Liver (tissue), 9 donors: ENCODE data around the gene CXCR1. TPM values are rescaled to one million over a fixed set of nuclear protein-coding genes. Genes with fewer than 3 reads are reported as not detected.

Experiments used
- DNase-seq: peaks from one replicate; pipeline ENCODE4 v3.0.0-alpha.2; 2017; ENCODE audit warnings: low spot score
- H3K27ac ChIP-seq, 2 donors: one replicate each; pipeline ENCODE4 v1.7.0; 2013; ENCODE audit warnings: inconsistent platforms in 2 of 2, low read length in 2 of 2, control low read depth in 1 of 2, low read depth in 1 of 2, mild to moderate bottlenecking in 1 of 2
- H3K27me3 ChIP-seq, 4 donors: one replicate each; pipeline versions ENCODE4 v1.6.1 to v1.7.0; 2013; ENCODE audit warnings: low read length in 3 of 4, inconsistent platforms in 1 of 4, mild to moderate bottlenecking in 1 of 4, moderate library complexity in 1 of 4; ENCODE audit not compliant: control insufficient read depth in 4 of 4, insufficient read depth in 4 of 4
- H3K36me3 ChIP-seq, 4 donors: one replicate each; pipeline versions ENCODE4 v1.6.1 to v1.7.0; 2013; ENCODE audit warnings: low read length in 3 of 4, mild to moderate bottlenecking in 3 of 4, low read depth in 1 of 4, moderate library complexity in 1 of 4; ENCODE audit not compliant: control insufficient read depth in 4 of 4, insufficient read depth in 3 of 4
- H3K4me1 ChIP-seq, 4 donors: one replicate each; pipeline versions ENCODE4 v1.6.1 to v1.7.0; 2013; ENCODE audit warnings: low read length in 3 of 4, mild to moderate bottlenecking in 3 of 4, moderate library complexity in 1 of 4; ENCODE audit not compliant: control insufficient read depth in 4 of 4, insufficient read depth in 4 of 4
- H3K4me3 ChIP-seq, 3 donors: one replicate each; pipeline versions ENCODE4 v1.6.1 to v1.7.0; 2013; ENCODE audit warnings: low read length in 3 of 3, control low read depth in 1 of 3, low read depth in 1 of 3, mild to moderate bottlenecking in 1 of 3
- H3K9ac ChIP-seq, 2 donors: one replicate each; pipeline ENCODE4 v1.7.0; 2013; ENCODE audit warnings: low read length in 2 of 2, mild to moderate bottlenecking in 2 of 2, moderate library complexity in 2 of 2, control low read depth in 1 of 2, low read depth in 1 of 2
- H3K9me3 ChIP-seq, 4 donors: one replicate each; pipeline versions ENCODE4 v1.6.1 to v1.7.0; 2013; ENCODE audit warnings: low read length in 3 of 4; ENCODE audit not compliant: control insufficient read depth in 4 of 4
- ATF3 ChIP-seq: IDR thresholded peaks from 2 replicates; pipeline ENCODE4 v1.6.1; 2016; ENCODE audit warnings: antibody characterized with exemption
- EGR1 ChIP-seq, 2 donors: IDR thresholded peaks; 2 replicates each; pipeline ENCODE4 v1.6.1; 2016 to 2018; ENCODE audit warnings: antibody characterized with exemption in 2 of 2, low read depth in 2 of 2
- FOXA1 ChIP-seq: IDR thresholded peaks from 2 replicates; pipeline ENCODE4 v1.6.1; 2016; ENCODE audit warnings: antibody characterized with exemption
- FOXA2 ChIP-seq: IDR thresholded peaks from 2 replicates; pipeline ENCODE4 v1.6.1; 2016; ENCODE audit warnings: antibody characterized with exemption
- GABPA ChIP-seq, 2 donors: IDR thresholded peaks in 1 of 2; conservative IDR thresholded peaks in 1 of 2; 2 replicates each; pipeline ENCODE4 v1.6.1; 2016; ENCODE audit warnings: antibody characterized with exemption in 2 of 2, mild to moderate bottlenecking in 1 of 2, moderate library complexity in 1 of 2
- HNF4A ChIP-seq, 2 donors: conservative IDR thresholded peaks; 2 replicates each; pipeline ENCODE4 v1.6.1; 2016; ENCODE audit warnings: antibody characterized with exemption in 2 of 2, mild to moderate bottlenecking in 2 of 2
- HNF4G ChIP-seq: IDR thresholded peaks from 2 replicates; pipeline ENCODE4 v1.6.1; 2016; ENCODE audit warnings: antibody characterized with exemption
- RAD21 ChIP-seq, 2 donors: IDR thresholded peaks; 2 replicates each; pipeline ENCODE4 v1.6.1; 2016; ENCODE audit warnings: antibody characterized with exemption in 2 of 2, mild to moderate bottlenecking in 2 of 2
- REST ChIP-seq: IDR thresholded peaks from 2 replicates; pipeline ENCODE4 v1.6.1; 2016; ENCODE audit warnings: antibody characterized with exemption, mild to moderate bottlenecking
- RXRA ChIP-seq, 2 donors: IDR thresholded peaks; 2 replicates each; pipeline ENCODE4 v1.6.1; 2017 to 2018; ENCODE audit warnings: antibody characterized with exemption in 2 of 2, mild to moderate bottlenecking in 1 of 2
- SP1 ChIP-seq: IDR thresholded peaks from 2 replicates; pipeline ENCODE4 v1.6.1; 2018; ENCODE audit warnings: antibody characterized with exemption, mild to moderate bottlenecking
- TAF1 ChIP-seq: conservative IDR thresholded peaks from 2 replicates; pipeline ENCODE4 v1.6.1; 2016; ENCODE audit warnings: antibody characterized with exemption, mild to moderate bottlenecking
- ZBTB33 ChIP-seq: IDR thresholded peaks from 2 replicates; pipeline ENCODE4 v1.6.1; 2016; ENCODE audit warnings: antibody characterized with exemption
- WGBS: extraction: QIAGEN DNeasy Blood & Tissue Kit; methylation state at CpG from one replicate; pipeline ENCODE4 v1.1.7; 2013; 5-methylcytosine and 5-hydroxymethylcytosine counted together
- polyA plus RNA-seq, 2 donors: library from polyadenylated mRNA; stranded (reverse) in 1 of 2; unstranded in 1 of 2; fragments of 200-250 nt in 1 of 2; fragments of >200 nt in 1 of 2; fragmentation: Nextera tagmentation in 1 of 2; extraction: Ambion mirVana in 1 of 2; gene quantifications; one replicate each; pipeline versions ENCODE4 v1.2.1 to v1.2.3, GENCODE V29; 2013 to 2015
- total RNA-seq, 2 donors: library from RNA; depleted of rRNA; stranded (reverse); fragments of >200 nt; gene quantifications; one replicate each; pipeline ENCODE4 v1.2.3, GENCODE V29; 2014
- TF ChIP-seq, protein P1 (sequence below): fragments of 150-350 bp; IDR thresholded peaks from 2 replicates; pipeline ENCODE4 v1.5.1; 2017; ENCODE audit warnings: improper control_type of control experiment, low read depth, low read length; ENCODE audit not compliant: missing input control
- TF ChIP-seq, protein P2 (sequence below): IDR thresholded peaks from 2 replicates; pipeline ENCODE4 v1.6.1; 2016; ENCODE audit warnings: antibody characterized with exemption
- donor health status: healthy.
- donor health status: healthy.
- donor health status: healthy.
- donor health status: healthy.
- donor health status: healthy.

CXCR1 gene
- total and polyA plus RNA-seq, 4 donors: 0.26 to 1.8 (median 0.71) TPM

DNA sequence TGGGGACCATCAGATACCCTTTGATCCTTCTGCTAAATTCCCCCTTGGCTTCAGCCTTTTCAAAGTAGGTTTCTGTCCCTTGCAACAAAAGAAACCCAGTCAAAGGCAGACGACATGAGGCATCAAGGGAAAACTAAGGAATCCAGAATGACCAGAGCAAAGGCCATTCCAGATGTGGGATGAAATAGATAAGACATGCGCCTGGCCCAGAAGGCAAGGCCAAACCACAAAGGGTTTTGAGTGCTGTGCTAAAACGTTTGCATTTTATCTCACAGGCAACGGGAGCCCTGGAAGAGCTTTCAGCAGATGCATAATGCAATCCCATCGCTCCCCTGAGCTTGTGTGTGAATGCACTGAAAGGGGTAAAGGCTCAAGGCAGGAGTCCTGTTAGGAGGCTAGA, 17.7 kb downstream of the CXCR1 start:
- DNase-seq: no peak
- 54% methylated on average over 5 of the region's 5 CpGs for WGBS
- no peaks in the 10 kb centered on the region for H3K36me3 ChIP-seq
- H3K9ac ChIP-seq: no peak overlapping the region
- TF ChIP-seq, protein P1, sequence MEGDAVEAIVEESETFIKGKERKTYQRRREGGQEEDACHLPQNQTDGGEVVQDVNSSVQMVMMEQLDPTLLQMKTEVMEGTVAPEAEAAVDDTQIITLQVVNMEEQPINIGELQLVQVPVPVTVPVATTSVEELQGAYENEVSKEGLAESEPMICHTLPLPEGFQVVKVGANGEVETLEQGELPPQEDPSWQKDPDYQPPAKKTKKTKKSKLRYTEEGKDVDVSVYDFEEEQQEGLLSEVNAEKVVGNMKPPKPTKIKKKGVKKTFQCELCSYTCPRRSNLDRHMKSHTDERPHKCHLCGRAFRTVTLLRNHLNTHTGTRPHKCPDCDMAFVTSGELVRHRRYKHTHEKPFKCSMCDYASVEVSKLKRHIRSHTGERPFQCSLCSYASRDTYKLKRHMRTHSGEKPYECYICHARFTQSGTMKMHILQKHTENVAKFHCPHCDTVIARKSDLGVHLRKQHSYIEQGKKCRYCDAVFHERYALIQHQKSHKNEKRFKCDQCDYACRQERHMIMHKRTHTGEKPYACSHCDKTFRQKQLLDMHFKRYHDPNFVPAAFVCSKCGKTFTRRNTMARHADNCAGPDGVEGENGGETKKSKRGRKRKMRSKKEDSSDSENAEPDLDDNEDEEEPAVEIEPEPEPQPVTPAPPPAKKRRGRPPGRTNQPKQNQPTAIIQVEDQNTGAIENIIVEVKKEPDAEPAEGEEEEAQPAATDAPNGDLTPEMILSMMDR: no peak
- TF ChIP-seq RAD21 (IDR thresholded peaks at IDR 0.05) (no peak), ZBTB33 (no peak), REST (no peak), FOXA2 (no peak), TAF1 (no peak), SP1 (no peak), RXRA (IDR thresholded peaks at IDR 0.05) (no peak), ATF3 (no peak), HNF4A (conservative IDR thresholded peaks at IDR 0.05) (no peak), EGR1 (IDR thresholded peaks at IDR 0.05; ENCODE audit: low read depth in 2 of 2) (no peak), GABPA (IDR thresholded peaks at IDR 0.05 in 1 of 2, conservative IDR thresholded peaks at IDR 0.05 in 1 of 2) (no peak), HNF4G (no peak)
- TF ChIP-seq, protein P2, sequence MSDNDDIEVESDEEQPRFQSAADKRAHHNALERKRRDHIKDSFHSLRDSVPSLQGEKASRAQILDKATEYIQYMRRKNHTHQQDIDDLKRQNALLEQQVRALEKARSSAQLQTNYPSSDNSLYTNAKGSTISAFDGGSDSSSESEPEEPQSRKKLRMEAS: no peak
- H3K9me3 ChIP-seq: no peaks in the 10 kb centered on the region
- H3K4me1 ChIP-seq: no peaks in the 10 kb centered on the region
- no peaks in the 10 kb centered on the region for H3K27me3 ChIP-seq
- no peak overlapping the region for H3K27ac ChIP-seq
- H3K4me3 ChIP-seq: no peak overlapping the region

DNA sequence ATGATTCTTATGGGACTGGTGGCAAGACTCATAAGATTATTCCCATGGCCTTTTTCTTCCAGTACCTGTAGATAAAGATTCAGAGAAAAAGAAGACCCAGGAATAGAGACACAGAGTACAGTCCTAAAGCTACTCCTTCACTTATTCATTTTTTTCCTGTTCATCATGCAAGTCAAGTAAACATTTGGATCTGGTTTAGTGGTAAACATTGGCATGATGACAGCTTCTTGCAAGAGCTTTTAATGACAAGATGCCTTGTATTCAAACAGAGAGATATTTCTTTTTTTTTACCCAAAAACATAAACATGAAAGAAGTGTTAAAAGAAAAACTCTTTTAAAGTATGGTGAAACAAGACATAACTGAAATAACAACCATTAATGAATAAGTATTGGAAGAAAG, 20.7 kb downstream of the CXCR1 start:
- Histone ChIP-seq H3K9ac (no peak overlapping the region), H3K4me3 (no peak overlapping the region), H3K9me3 (no peaks in the 10 kb centered on the region), H3K36me3 (no peaks in the 10 kb centered on the region), H3K27ac (no peak overlapping the region), H3K4me1 (no peaks in the 10 kb centered on the region), H3K27me3 (no peaks in the 10 kb centered on the region)
- no peak for DNase-seq
- TF ChIP-seq GABPA (IDR thresholded peaks at IDR 0.05 in 1 of 2, conservative IDR thresholded peaks at IDR 0.05 in 1 of 2) (no peak), ZBTB33 (no peak), REST (no peak), EGR1 (IDR thresholded peaks at IDR 0.05; ENCODE audit: low read depth in 2 of 2) (no peak), SP1 (no peak), HNF4G (no peak), FOXA1 (no peak)
- TF ChIP-seq, protein P1: no peak
